IMR-90 (cell line): Measurements from ENCODE around the gene ELMO1. TPM values are rescaled to one million over a fixed set of nuclear protein-coding genes. Genes with fewer than 3 reads are reported as not detected.

Experiments
- ATAC-seq: fragments of 200-7000 bp; cut with Tn5 transposase; 2 replicates; pipeline ENCODE4 v1.9.1; 2020; ENCODE audit warnings: low read depth, mild to moderate bottlenecking, moderate library complexity
- BruUV-seq: library from RNA; stranded (reverse); fragments of 400-500 nt; replicated peaks from 2 replicates; lab custom pipeline; 2021; lab: Mats Ljungman, UMichigan
- CTCF ChIA-PET: fragments of 300-600 bp; formaldehyde crosslinking; extraction: SDS; loops from one replicate; lab custom pipeline; 2021; ENCODE audit warnings: antibody characterized with exemption; lab: Yijun Ruan, JAX
- POLR2A ChIA-PET: fragments of 300-600 bp; sonication (Branson Sonifier 250); formaldehyde crosslinking; loops from one replicate; lab custom pipeline; 2022; ENCODE audit warnings: antibody characterized with exemption; ENCODE audit not compliant: unreplicated experiment; lab: Charles Lee
- DNase-seq: peaks from one replicate; pipeline ENCODE4 v3.0.0; 2013
- H2AFZ ChIP-seq: replicated peaks from 2 replicates; pipeline ENCODE3; 2013; ENCODE audit warnings: low read length, mild to moderate bottlenecking; ENCODE audit not compliant: poor library complexity
- H2AK5ac ChIP-seq: 2 replicates; pipeline ENCODE4 v1.6.1; 2013; ENCODE audit warnings: low read depth, low read length, inconsistent platforms
- H2AK9ac ChIP-seq: replicated peaks from 2 replicates; pipeline ENCODE3; 2013; ENCODE audit warnings: mild to moderate bottlenecking, low read depth, low read length, moderate library complexity; ENCODE audit not compliant: poor library complexity
- H2BK120ac ChIP-seq: 2 replicates; pipeline ENCODE4 v1.6.1; 2013; ENCODE audit warnings: low read depth, low read length, inconsistent platforms
- H2BK15ac ChIP-seq: 3 replicates; pipeline ENCODE4 v1.6.1; 2013; ENCODE audit warnings: low read depth, low read length, inconsistent platforms
- H2BK20ac ChIP-seq: 2 replicates; pipeline ENCODE4 v1.6.1; 2013; ENCODE audit warnings: low read depth, mild to moderate bottlenecking, inconsistent platforms, low read length, moderate library complexity
- H2BK5ac ChIP-seq: 2 replicates; pipeline ENCODE4 v1.6.1; 2013; ENCODE audit warnings: mild to moderate bottlenecking, low read depth, low read length, inconsistent platforms; ENCODE audit not compliant: poor library complexity, severe bottlenecking
- H3K14ac ChIP-seq: replicated peaks from 2 replicates; pipeline ENCODE4 v1.6.1; 2013; ENCODE audit warnings: low read depth, low read length, inconsistent platforms
- H3K18ac ChIP-seq: 2 replicates; pipeline ENCODE4 v1.6.1; 2013; ENCODE audit warnings: low read depth, low read length, control low read depth
- H3K23ac ChIP-seq: 2 replicates; pipeline ENCODE4 v1.6.1; 2013; ENCODE audit warnings: low read depth, low read length, inconsistent platforms
- H3K27ac ChIP-seq: 2 replicates; pipeline ENCODE4 v1.5.1; 2013; ENCODE audit warnings: mild to moderate bottlenecking, control low read depth, low read length; ENCODE audit not compliant: insufficient read depth
- H3K27me3 ChIP-seq: 2 replicates; pipeline ENCODE4 v1.6.1; 2013; ENCODE audit warnings: low read length; ENCODE audit not compliant: control insufficient read depth, insufficient read depth
- H3K36me3 ChIP-seq: 2 replicates; pipeline ENCODE4 v1.6.1; 2013; ENCODE audit warnings: low read length, mixed read lengths; ENCODE audit not compliant: control insufficient read depth, insufficient read depth
- H3K4ac ChIP-seq: 2 replicates; pipeline ENCODE4 v1.6.1; 2013; ENCODE audit warnings: low read depth, low read length, inconsistent platforms
- H3K4me1 ChIP-seq: 2 replicates; pipeline ENCODE4 v1.6.1; 2013; ENCODE audit warnings: low read length, mixed read lengths; ENCODE audit not compliant: control insufficient read depth, insufficient read depth
- H3K4me2 ChIP-seq: 2 replicates; pipeline ENCODE4 v1.6.1; 2013; ENCODE audit warnings: low read depth, mild to moderate bottlenecking, control low read depth, low read length, moderate library complexity
- H3K4me3 ChIP-seq: 2 replicates; pipeline ENCODE4 v1.5.1; 2013; ENCODE audit warnings: low read depth, mild to moderate bottlenecking, control low read depth, low read length, moderate library complexity; ENCODE audit not compliant: insufficient read depth
- H3K56ac ChIP-seq: 2 replicates; pipeline ENCODE4 v1.6.1; 2013; ENCODE audit warnings: low read length, inconsistent platforms; ENCODE audit not compliant: insufficient read depth; ENCODE audit errors: extremely low read depth
- H3K79me1 ChIP-seq, 2 experiments: 2 replicates each; pipeline ENCODE4 v1.6.1; 2013; ENCODE audit warnings: low read length in 2 of 2, inconsistent platforms in 1 of 2, low read depth in 1 of 2
- H3K9ac ChIP-seq: 2 replicates; pipeline ENCODE4 v1.6.1; 2013; ENCODE audit warnings: low read depth, low read length, control low read depth
- H3K9me1 ChIP-seq: 2 replicates; pipeline ENCODE4 v1.6.1; 2013; ENCODE audit warnings: low read length, inconsistent platforms; ENCODE audit not compliant: insufficient read depth
- H3K9me3 ChIP-seq: 2 replicates; pipeline ENCODE4 v1.6.1; 2013; ENCODE audit warnings: low read length; ENCODE audit not compliant: control insufficient read depth, insufficient read depth
- H4K20me1 ChIP-seq: 2 replicates; pipeline ENCODE4 v1.6.1; 2013; ENCODE audit warnings: low read length, inconsistent platforms; ENCODE audit not compliant: insufficient read depth
- H4K5ac ChIP-seq: 2 replicates; pipeline ENCODE4 v1.6.1; 2013; ENCODE audit warnings: mild to moderate bottlenecking, low read depth, low read length, control low read depth
- H4K8ac ChIP-seq, 2 experiments: 2 replicates each; pipeline ENCODE4 v1.6.1; 2013; ENCODE audit warnings: low read depth in 2 of 2, low read length in 2 of 2, control low read depth in 1 of 2, inconsistent platforms in 1 of 2
- H4K91ac ChIP-seq: 2 replicates; pipeline ENCODE4 v1.6.1; 2013; ENCODE audit warnings: low read depth, low read length, inconsistent platforms; ENCODE audit not compliant: insufficient read depth
- POLR2A ChIP-seq: IDR thresholded peaks from 2 replicates; pipeline ENCODE4 v1.6.1; 2012; ENCODE audit warnings: mild to moderate bottlenecking, low read depth, low read length
- WGBS, 2 experiments: methylation state at CpG; one replicate each; pipeline versions ENCODE4 v1.1.5 to v1.1.7; 2013; ENCODE audit warnings: missing lambda C conversion rate in 2 of 2; ENCODE audit not compliant: insufficient read length in 1 of 2; ENCODE audit errors: extremely low coverage in 2 of 2; 5-methylcytosine and 5-hydroxymethylcytosine counted together
- dilution Hi-C: fragments of 300-500 bp; cut with HindIII; formaldehyde crosslinking; loops from one replicate; pipeline ENCODE4 v1.14.3; 2018; ENCODE audit warnings: low sequenced_read_pairs; ENCODE audit not compliant: unreplicated experiment
- in situ Hi-C: fragments of 300-500 bp; cut with MboI; formaldehyde crosslinking; loops from 3 replicates; pipeline ENCODE4 v1.14.3; 2019; ENCODE audit warnings: low sequenced_read_pairs, inconsistent platforms, mixed read lengths
- intact Hi-C: fragments of 100-400 bp; cut with micrococcal nuclease; formaldehyde crosslinking; loops from 2 replicates; pipeline ENCODE4 v1.10.0; 2022
- polyA plus RNA-seq, 3 experiments: library from polyadenylated mRNA; depleted of rRNA; stranded (reverse); fragments of >200 nt; gene quantifications; 2 replicates each; pipeline ENCODE4 v1.2.3, GENCODE V29; 2012; ENCODE audit warnings: low replicate concordance in 1 of 3
- total RNA-seq: library from RNA; depleted of rRNA; stranded (reverse); fragments of >200 nt; gene quantifications from 2 replicates; pipeline ENCODE4 v1.2.3, GENCODE V29; 2012

ELMO1 gene
- total and polyA plus RNA-seq, 2 of the 4 experiments (the other 2 are of a cell fraction) = 0.03 TPM; not detected in 1

DNA sequence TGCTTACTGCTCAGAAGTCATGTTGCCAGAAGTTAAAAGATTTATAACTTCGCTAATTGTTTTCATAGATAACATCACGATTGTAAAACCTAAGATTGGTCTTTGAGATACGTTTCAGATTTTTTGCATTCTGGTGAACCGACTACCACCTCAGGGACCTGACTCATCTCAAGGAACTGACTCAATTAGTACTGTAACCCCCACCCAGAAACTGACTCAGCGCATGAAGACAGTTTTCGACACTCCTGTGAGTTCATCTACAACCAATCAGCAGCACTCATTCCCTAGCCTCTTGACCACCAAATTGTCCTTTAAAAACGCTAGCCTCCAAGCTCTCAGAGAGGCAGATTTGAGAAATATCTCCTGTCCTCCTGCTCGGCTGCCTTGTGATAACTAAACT lies 72.3 kb downstream of the ELMO1 start:
- no peak overlapping the region for H2BK15ac ChIP-seq
- no peak overlapping the region for H3K27ac ChIP-seq
- peaks cover 24% of the 10 kb centered on the region for H3K9me3 ChIP-seq
- H2BK5ac ChIP-seq = no peak overlapping the region
- H4K8ac ChIP-seq = no peak overlapping the region
- TF ChIP-seq POLR2A = no peak
- H3K4me1 ChIP-seq = no peaks in the 10 kb centered on the region
- H3K56ac ChIP-seq = no peak overlapping the region
- no peak overlapping the region for H3K23ac ChIP-seq
- in situ Hi-C loops = no loop called here
- intact Hi-C loops = no loop called here
- no peak overlapping the region for H2BK20ac ChIP-seq
- no peak overlapping the region for H3K9ac ChIP-seq
- H3K4ac ChIP-seq = no peak overlapping the region
- H3K14ac ChIP-seq = no peak overlapping the region
- CTCF ChIA-PET = no interaction called here
- POLR2A ChIA-PET = no interaction called here
- no peak overlapping the region for H3K4me3 ChIP-seq
- BruUV-seq = no TSS peak
- no peak overlapping the region for H3K18ac ChIP-seq
- ATAC-seq (no peak), DNase-seq (no peak)
- no peak overlapping the region for H2AK9ac ChIP-seq
- no peak overlapping the region for H2AK5ac ChIP-seq
- dilution Hi-C loops = no loop called here
- H3K4me2 ChIP-seq = no peak overlapping the region
- WGBS, 2 experiments = 100% methylated on average over 2 of the region's 8 CpGs; no CpG with 5 or more reads in 1 of the 2 experiments
- no peaks in the 10 kb centered on the region for H4K20me1 ChIP-seq
- no peaks in the 10 kb centered on the region for H3K36me3 ChIP-seq
- no peak overlapping the region for H2BK120ac ChIP-seq
- no peaks in the 10 kb centered on the region for H3K27me3 ChIP-seq
- H3K79me1 ChIP-seq = no peaks in the 10 kb centered on the region
- no peaks in the 10 kb centered on the region for H3K9me1 ChIP-seq
- no peak overlapping the region for H2AFZ ChIP-seq
- no peak overlapping the region for H4K91ac ChIP-seq
- H4K5ac ChIP-seq = no peak overlapping the region
